Fibroblast of lung (primary cell): ENCODE results near the gene ELP4.

Experiments used
- EZH2 ChIP-seq: IDR thresholded peaks from 2 replicates; pipeline ENCODE4 v1.5.1; 2012; ENCODE audit warnings: low read length, control low read depth, mild to moderate bottlenecking; ENCODE audit errors: missing control alignments
- TF ChIP-seq, protein P1 (sequence below), 2 donors: IDR thresholded peaks in 1 of 2; conservative IDR thresholded peaks in 1 of 2; 1 replicate in 1 of 2; 2 replicates in 1 of 2; pipeline ENCODE4 v1.5.1; 2011 to 2012; ENCODE audit warnings: low read length in 2 of 2, control low read depth in 1 of 2, inconsistent platforms in 1 of 2, low read depth in 1 of 2, mild to moderate bottlenecking in 1 of 2

DNA sequence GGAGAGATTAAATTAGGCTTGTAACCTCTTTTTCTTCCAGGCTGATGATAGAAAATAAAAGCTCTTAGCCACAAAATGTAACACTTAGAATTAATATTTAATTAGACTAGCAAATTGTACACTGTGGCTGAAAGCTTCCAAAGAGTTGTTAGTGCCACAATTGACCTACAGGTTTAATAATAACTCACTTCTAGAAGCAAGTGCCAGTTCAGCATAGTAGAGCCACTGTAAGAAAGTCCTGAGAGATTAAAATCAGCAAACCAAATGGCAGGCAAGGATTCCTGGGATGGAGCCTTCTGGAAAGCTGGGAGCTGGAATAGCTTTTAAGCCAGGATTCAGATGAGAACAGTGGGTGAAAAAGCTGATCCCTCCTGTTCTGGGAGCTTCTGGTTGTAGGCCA is 131.0 kb downstream of the ELP4 start:
- TF ChIP-seq, protein P1, sequence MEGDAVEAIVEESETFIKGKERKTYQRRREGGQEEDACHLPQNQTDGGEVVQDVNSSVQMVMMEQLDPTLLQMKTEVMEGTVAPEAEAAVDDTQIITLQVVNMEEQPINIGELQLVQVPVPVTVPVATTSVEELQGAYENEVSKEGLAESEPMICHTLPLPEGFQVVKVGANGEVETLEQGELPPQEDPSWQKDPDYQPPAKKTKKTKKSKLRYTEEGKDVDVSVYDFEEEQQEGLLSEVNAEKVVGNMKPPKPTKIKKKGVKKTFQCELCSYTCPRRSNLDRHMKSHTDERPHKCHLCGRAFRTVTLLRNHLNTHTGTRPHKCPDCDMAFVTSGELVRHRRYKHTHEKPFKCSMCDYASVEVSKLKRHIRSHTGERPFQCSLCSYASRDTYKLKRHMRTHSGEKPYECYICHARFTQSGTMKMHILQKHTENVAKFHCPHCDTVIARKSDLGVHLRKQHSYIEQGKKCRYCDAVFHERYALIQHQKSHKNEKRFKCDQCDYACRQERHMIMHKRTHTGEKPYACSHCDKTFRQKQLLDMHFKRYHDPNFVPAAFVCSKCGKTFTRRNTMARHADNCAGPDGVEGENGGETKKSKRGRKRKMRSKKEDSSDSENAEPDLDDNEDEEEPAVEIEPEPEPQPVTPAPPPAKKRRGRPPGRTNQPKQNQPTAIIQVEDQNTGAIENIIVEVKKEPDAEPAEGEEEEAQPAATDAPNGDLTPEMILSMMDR (conservative IDR thresholded peaks at IDR 0.05 in 1 of 2, IDR thresholded peaks at IDR 0.05 in 1 of 2; ENCODE audit: low read depth in 1 of 2, low read length in 2 of 2): no peak
- no peak for TF ChIP-seq EZH2
